Stimulated activated CD8-positive, alpha-beta memory T cell treated with anti-CD3 and anti-CD28 coated beads, Interleukin-12 subunit alpha, Interleukin-12 subunit beta, amount 100 ng/mL, for 24 hours (primary cell): Measurements from ENCODE around the gene WSB2.
"Not testable (repeated sequence)": the region's sequence is repeated elsewhere in the genome, so short reads cannot be mapped to it uniquely, and the experiment has no call there.

ENCODE experiments used
- DNase-seq: peaks from one replicate; pipeline ENCODE4 v3.0.0-alpha.2; 2020; ENCODE audit errors: extremely low read depth

WSB2 gene

DNA sequence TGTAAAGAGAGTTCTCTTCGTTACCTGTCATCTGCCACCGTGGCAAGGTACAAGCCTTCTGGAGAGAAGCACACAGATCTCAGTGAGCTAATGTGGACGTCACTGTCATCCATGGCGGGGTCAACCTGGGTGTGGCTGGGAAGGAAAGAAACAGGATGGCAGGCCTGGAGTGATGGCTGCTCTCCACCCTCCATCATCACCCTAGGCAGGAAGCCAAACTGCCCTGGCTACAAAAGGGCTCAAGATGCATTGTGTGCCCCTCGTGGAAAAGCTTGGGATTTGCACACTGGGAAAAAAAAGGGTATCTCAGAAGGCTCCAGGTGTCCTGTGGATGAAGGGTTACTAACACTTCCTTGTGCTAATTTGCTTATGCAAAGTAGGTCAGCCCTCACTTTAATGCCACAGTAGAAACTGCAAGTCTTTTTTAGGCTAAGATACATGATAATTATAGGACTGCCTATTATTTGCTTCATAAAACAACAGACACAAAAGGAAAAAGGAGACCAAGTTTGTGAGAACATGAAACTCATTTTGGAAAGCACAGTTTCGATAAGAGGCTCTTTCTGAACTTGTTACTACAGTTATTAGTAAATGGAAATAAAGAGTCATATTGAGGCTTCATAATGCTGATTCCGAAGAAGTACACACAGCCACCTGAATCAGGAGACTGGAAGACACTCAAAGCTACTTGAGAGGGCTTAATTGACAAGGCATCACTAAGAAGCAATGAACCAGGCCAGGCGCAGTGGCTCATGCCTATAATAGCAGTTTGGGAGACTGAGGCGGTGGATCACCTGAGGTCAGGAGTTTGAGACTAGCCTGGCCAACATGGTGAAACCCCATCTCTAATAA is 25.6 kb downstream of the WSB2 start:
- no peak for DNase-seq

- no peak for DNase-seq
Observed at GRCh38 chr12:118034429-118035189, 26.4 kb downstream of the WSB2 start.

DNA sequence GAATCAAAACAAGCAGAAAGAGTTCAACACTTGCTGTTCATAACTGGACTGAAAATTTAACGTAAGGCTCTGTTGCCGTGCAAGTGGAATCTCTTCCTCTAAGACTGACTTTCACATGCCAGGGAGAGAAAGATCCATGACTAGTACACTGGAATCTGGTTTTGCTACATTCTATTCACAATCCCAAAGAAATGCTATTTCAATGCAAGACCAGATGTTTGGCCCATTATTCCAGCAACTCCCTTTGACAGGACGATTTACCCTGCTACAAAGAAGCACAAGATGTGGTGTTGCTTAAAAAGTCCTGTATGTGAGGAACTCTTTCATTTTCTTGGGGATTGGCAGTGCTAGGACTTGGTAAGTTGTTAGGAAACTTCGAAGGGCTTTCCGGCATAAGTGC is 27.1 kb downstream of the WSB2 start:
- DNase-seq, result no peak

GRCh38 chr12:118033323-118033722 is 27.7 kb downstream of the WSB2 start:
- DNase-seq, result no peak

DNA sequence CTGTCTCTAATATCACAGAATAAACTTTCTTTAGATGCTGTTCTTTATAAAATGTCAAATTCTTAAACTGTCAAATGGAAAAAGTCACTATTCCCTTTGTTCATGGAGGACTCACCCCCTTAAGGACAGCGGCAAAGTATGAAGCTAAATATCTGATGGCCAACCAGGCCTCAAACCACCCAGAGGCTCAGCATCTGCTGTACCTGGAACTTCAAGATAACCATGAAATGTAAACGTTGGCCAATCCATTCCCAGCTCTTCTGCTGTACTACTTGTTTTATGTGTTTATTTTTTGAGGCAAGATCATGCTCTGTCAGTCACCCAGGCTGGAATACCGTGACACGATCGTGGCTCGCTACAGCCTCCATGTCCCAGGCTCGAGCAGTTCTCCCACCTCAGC is 28.8 kb downstream of the WSB2 start:
- no peak for DNase-seq

DNA sequence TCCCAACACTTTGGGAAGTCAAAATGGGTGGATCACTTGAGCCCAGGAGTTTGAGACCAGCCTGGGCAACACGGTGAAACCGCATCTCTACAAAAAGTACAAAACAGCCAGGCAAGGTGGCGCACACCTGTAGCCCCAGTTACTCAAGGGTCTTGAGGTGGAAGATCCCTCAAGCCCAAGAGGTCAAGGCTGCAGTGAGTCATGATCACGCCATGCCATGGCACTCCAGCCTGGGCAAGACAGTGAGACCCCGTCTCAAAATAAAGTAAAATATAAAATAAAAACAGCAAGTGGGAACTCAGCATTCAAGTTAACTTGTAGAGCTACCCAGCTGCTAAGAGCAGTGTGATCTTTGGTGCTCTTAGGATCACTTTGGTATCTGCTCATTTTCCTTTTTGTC is 31.8 kb downstream of the WSB2 start:
- no peak for DNase-seq

DNA sequence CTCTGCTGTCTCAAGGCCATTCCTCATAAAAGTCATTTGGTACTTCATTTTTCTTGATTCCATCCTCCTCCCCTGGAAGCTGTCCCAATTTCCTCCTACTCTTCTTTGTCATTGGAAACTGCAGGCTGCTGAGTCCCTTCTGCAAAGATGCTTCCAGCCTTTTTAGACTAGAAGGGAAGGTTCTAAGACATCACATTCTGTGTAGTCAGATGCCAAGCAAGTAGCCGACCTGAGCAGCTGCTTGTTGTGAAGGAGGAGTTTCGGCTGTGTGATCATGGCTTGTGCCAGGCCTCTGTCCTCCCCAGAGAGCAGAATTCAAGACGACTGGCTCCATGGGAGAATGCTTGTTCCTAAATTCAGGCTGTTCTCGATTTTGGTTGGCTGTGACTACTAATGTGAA is 35.8 kb downstream of the WSB2 start:
- DNase-seq, result no peak

GRCh38 chr12:118023301-118023860 is 37.6 kb downstream of the WSB2 start:
- no peak for DNase-seq

DNA sequence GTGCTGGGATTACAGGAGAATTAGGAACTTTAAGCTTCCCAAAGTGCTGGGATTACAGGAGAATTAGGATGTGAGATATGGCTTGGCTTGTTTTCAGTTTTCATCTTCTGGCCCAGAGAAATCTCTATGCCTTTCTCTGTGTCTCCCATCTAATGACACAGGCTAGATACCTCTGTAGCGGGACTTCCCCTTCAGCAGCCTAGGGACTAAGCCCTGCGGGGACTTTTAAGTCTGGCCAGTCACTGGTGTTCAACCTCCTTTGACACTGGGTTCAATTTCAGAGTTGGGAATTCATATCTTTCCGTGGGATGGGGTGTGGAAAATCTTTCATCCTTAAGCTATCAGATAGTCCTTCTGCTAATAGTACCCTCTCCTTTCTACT is 38.3 kb downstream of the WSB2 start:
- DNase-seq, result no peak

GRCh38 chr12:118022097-118022727 is 38.8 kb downstream of the WSB2 start:
- not testable (repeated sequence) for DNase-seq

DNA sequence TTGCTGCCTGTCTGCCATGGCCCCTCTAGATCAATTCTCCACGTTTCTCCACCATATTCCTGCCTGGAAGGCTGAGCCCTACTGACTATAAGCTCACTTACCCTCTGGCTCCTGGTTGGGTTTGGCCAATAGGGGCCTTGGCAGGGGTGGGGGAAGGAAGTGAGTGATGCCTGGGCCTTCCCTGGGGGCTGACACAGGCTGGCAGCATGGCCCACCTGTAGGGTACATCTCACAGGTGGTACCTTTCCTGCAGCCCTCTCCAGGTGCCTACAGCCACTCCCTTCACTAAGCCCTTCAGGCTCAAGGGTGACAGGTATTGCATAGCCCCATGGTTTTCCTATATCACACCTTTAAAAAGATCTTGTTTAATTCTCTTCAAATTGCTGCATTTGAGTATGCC is 40.9 kb downstream of the WSB2 start:
- no peak for DNase-seq

- DNase-seq, result no peak
Observed at GRCh38 chr12:118017926-118018325, 43.1 kb downstream of the WSB2 start.

DNA sequence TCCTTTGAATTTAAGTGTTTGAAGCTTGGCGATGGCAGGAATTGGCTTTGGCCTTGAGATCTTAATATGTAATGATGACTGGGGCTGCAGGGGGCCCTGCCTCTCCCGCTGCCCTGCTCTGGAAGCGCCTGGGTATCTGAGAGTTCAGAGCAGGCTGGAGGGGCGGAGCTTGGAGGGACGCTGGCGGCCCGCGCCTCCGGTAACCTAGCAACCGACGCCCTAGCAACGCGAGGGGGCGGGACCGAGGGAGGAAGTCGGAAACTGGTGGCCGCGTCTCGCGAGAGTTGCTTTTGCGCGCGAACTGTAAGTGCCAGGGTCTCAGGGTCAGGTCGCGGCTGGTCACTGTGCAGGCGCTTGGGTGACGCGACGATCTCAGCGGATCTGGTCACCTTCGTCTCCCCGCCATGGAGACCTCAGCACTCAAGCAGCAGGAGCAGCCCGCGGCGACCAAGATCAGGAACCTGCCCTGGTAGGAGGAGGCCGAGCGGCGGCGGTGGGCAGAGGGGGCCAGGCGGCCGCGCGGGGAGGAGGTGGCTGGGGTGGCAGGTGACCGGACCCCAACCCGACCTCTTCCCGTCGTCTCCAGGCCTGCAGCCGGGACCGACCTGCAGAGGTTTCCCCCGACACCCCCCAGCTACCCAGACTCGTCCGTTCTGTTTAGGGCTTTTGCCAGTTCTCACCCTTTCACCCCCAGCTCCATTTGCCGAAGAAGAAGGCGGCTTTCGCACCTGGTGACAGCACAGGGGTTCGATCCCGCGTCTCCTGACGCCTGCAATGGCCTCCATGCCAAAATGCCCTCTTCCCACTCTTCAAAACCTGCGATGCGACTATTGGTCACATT is 44.3 kb downstream of the WSB2 start, which contains the start of gene RFC5:
Gene RFC5 (plus strand): TSS at position 280 of the 841 bp plus-strand sequence. CDS start 125 bp downstream, at position 405.
- peak; percentile 96 for DNase-seq

- DNase-seq, result no peak
Observed at GRCh38 chr12:118015944-118016343, 45.0 kb downstream of the WSB2 start.

DNA sequence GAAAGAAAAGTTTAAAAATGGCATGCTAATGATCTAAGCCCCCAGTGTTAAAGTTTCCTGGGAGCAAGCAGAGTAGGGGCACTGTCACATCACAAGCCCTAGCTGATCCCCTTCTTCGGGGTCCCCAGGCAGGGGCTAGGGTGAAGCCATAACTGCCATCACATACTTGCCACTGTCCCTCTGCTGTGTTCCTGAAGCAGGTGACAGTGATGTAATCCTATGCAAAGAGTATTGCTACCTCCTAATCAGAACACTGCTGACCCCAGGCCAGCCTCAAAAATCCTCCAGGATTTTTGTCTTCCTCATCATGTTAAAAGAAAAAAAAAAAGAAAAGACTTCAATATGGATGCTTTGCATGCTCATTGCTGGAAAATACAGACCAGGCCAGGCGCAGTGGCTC is 45.7 kb downstream of the WSB2 start:
- DNase-seq, result no peak

GRCh38 chr12:118013283-118013682 is 47.7 kb downstream of the WSB2 start:
- no peak for DNase-seq

DNA sequence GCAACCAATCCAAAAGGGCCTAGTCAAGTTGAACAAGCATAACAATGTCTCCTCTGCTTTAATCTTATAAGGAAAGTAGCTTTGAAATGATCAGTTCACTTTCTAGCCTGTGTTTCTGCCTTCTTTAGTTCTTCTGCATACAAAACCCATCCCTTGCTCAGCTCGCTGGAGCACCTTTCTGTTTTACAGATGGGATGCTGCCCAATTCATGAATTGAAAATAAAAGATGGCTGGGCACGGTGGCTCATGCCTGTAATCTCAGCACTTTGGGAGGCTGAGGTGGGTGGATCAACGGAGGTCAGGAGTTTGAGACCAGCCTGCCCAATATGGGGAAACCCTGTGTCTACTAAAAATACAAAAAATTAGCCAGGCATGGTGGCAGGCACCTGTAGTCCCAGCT is 49.0 kb downstream of the WSB2 start:
- no peak for DNase-seq

GRCh38 chr12:118011377-118011776 is 49.6 kb downstream of the WSB2 start:
- no peak for DNase-seq

DNA sequence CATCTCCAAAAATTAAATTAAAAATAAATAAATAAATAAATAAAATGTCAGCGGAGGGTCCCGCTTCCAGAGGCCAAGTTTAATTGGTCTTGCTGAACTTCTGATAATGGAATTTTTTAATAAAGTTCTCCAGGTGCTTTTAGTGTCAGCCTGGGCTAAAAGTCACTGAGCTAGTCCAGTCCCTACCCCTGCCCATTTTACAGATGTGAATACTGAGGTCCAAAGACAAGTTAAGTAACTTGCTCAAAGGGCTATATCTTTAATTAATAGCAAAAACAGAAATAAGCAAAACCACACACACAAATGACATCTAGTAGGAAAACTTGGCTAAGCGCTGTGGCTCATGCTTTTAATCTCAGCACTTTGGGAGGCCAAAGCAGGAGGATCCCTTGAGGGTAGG is 50.1 kb downstream of the WSB2 start:
- no peak for DNase-seq

- not testable (repeated sequence) for DNase-seq
Observed at GRCh38 chr12:117999806-118000205, 61.2 kb downstream of the WSB2 start.

DNA sequence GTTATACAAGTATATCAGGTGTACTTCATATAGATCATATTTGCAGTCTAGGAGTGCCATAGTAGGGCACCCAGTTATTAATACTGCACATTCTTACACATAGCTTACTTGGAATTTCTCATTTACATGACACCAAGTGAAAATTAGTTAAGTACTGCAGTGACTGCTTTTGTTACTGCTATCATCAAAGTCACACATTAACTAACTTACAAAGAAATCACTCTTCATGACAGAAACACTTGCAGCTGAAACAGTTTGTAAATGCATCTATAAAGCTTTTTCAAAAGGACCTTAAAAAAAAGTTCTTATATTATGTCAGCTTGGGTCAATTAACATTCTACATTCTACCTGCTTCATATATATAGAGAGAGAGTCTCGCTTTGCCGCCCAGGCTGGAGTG is 62.3 kb downstream of the WSB2 start:
- no peak for DNase-seq
